HUES6 (cell line): ENCODE results near the gene IGF2BP2.
"Not testable (repeated sequence)": the region's sequence is repeated elsewhere in the genome, so short reads cannot be mapped to it uniquely, and the experiment has no call there.

ENCODE experiments used
- H3K27ac ChIP-seq: 2 replicates; pipeline ENCODE4 v1.7.0; 2013; ENCODE audit warnings: low read depth, mild to moderate bottlenecking, low read length, inconsistent platforms
- H3K27me3 ChIP-seq: 2 replicates; pipeline ENCODE4 v1.6.1; 2013; ENCODE audit warnings: low read length; ENCODE audit not compliant: control insufficient read depth, insufficient read depth
- H3K36me3 ChIP-seq: 2 replicates; pipeline ENCODE4 v1.6.1; 2013; ENCODE audit warnings: low read length; ENCODE audit not compliant: control insufficient read depth, insufficient read depth
- H3K4me1 ChIP-seq: 2 replicates; pipeline ENCODE4 v1.6.1; 2013; ENCODE audit warnings: low read length; ENCODE audit not compliant: control insufficient read depth, insufficient read depth
- H3K4me3 ChIP-seq: 2 replicates; pipeline ENCODE4 v1.5.1; 2013; ENCODE audit warnings: low read depth, low read length
- H3K9ac ChIP-seq: one replicate; pipeline ENCODE4 v1.6.1; 2013; ENCODE audit warnings: mild to moderate bottlenecking, low read length
- H3K9me3 ChIP-seq: 2 replicates; pipeline ENCODE4 v1.6.1; 2013; ENCODE audit warnings: low read depth, low read length; ENCODE audit not compliant: control insufficient read depth, insufficient read depth

Gene IGF2BP2

DNA sequence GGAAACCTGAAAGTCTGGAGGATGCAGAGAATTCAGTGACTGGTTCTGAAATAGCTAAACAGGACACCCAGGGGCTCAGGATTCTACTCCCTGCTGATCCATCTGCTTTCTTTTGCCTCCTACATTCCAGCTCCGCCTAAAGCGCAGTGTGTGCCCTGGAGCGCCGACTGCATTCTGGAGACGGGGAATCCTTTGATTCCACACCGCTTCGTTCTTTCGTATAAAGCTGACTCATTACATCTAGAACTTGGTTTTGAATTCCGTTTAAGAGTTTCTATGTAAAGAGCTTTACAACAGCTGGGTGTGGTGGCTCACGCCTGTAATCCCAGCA, 177.0 kb downstream of the IGF2BP2 start:
- no peak overlapping the region for H3K9ac ChIP-seq
- H3K4me1 ChIP-seq, result peaks cover 27% of the 10 kb centered on the region
- no peaks in the 10 kb centered on the region for H3K9me3 ChIP-seq
- no peaks in the 10 kb centered on the region for H3K27me3 ChIP-seq
- peaks cover 88% of the 10 kb centered on the region for H3K36me3 ChIP-seq
- H3K4me3 ChIP-seq, result no peak overlapping the region
- H3K27ac ChIP-seq, result no peak overlapping the region; the same call in 1 of the 2 replicates

DNA sequence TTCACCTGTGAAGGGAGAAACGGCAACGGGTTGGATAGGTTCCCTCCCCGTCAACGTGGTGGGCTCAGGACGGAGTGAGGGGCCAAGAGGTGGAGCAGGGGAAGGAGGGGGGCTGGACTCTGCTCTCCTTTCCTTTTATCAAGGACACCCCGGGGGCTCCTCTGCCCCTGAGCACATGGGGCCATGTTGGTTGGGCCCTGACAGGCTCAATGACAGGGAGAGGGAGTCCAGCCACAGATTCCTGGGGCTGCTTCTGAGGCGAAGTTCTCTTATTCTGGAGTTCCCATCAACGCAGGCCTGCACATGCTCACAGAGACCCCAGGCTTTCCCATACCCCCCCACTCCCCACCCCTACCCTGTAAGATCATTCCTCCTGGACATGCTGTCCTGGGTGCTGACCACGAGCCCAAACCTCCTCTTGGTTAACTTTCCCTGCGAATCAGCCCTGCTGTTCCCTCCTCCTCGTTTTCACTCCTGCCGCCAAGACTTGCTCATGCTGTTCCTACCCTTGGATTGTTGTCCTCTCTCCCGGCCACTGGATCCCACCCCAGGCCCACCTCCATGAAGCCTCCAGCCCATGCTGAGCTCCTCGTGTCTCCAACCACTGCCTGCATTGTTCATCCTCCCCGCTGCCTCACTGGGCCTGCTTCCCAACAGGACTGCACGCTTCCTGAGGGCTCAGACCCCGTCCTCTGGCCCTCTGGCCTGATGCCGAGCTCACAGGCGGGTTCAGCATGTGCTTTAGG, 177.5 kb downstream of the IGF2BP2 start:
- no peak overlapping the region for H3K9ac ChIP-seq
- no peak overlapping the region; the same call in 1 of the 2 replicates for H3K27ac ChIP-seq
- H3K27me3 ChIP-seq, result no peaks in the 10 kb centered on the region
- no peak overlapping the region for H3K4me3 ChIP-seq
- H3K9me3 ChIP-seq, result no peaks in the 10 kb centered on the region
- peaks cover 88% of the 10 kb centered on the region for H3K36me3 ChIP-seq
- H3K4me1 ChIP-seq, result peaks cover 27% of the 10 kb centered on the region

DNA sequence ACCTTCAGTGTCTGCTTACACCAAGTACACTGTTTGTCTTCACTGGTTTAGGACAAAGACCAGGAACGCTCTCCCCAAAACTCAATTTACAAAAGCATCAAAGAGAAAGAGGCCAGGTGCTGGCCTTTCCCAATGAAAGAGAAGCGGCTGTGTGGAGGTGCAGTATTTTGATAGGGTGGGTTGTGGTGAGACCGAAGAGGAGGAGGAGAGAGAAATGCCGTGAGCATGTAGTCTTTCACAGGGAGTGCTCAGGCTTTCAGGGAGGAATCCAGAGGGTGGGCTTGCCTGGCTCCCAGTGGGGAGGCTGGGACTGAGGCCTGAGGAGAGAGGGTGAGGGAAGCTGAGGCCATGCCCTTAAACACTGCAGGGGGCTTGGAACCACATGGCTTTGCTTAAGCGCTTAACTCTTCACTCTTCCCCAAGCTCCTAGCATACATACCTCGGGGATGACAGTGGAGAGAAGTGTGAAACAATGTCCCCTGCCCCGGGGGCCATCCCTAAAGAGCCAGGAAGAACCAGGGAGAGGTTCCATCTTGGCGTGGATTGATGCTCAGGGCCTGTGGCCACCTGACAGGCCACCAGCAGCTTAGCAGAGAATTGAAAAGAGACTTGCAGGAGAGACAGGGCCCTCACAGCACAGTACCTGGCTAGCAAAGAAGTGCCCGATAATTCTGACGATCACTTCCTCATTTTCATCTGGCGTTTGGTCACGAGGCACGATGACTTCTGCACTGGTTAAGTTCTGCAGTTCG, 178.3 kb downstream of the IGF2BP2 start:
- Histone ChIP-seq H3K36me3 (peaks cover 85% of the 10 kb centered on the region), H3K9ac (peak overlapping the region; percentile 65), H3K27me3 (no peaks in the 10 kb centered on the region), H3K4me1 (peaks cover 27% of the 10 kb centered on the region), H3K27ac (peak overlapping the region; percentile 26; the same call in 1 of the 2 replicates), H3K9me3 (no peaks in the 10 kb centered on the region), H3K4me3 (peak overlapping the region; percentile 6; the same call in 1 of the 2 replicates)

DNA sequence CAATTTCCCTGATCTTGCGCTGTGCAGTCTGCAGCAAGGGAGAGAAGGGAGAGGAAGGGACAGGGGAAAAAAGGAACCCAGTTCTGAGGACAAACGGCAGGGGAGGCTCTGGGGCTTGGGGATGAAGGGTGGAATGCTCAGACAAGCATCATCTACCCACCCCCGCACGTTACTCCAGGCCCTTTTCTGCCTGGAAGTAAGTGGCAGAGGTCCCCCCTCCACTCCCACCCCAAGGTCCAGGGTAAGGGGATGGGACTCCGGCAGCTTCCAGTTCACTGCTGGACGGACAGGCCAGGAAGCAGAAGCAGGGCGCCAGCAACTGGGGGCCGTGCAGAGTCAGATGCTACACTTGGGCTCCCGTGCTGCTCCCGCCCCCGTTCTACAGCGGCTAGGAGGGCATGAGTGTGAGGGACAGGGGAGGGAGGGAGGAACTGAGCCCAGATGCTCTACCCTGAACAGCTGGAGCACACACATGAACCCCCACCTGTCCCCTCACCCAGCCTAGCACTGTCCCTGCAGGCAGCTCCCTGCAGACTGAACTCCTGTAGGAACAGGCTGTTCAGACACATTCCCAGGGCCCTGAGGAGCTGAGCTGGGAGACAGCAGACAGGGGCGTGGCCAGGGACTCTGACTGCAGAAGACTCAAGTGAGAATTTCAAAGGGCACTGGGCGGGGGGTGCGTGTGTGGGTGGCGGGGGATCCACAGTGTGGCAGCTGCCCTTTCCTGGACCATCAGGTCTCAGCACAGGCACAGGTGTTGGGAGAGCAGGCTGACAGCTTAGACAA, 179.1 kb downstream of the IGF2BP2 start:
- peaks cover 27% of the 10 kb centered on the region for H3K4me1 ChIP-seq
- H3K9me3 ChIP-seq, result no peaks in the 10 kb centered on the region
- H3K9ac ChIP-seq, result peak overlapping the region; percentile 65
- H3K27ac ChIP-seq, result peak overlapping the region; percentile 26; the same call in 1 of the 2 replicates
- peak overlapping the region; percentile 6; the same call in 1 of the 2 replicates for H3K4me3 ChIP-seq
- H3K36me3 ChIP-seq, result peaks cover 78% of the 10 kb centered on the region
- no peaks in the 10 kb centered on the region for H3K27me3 ChIP-seq

DNA sequence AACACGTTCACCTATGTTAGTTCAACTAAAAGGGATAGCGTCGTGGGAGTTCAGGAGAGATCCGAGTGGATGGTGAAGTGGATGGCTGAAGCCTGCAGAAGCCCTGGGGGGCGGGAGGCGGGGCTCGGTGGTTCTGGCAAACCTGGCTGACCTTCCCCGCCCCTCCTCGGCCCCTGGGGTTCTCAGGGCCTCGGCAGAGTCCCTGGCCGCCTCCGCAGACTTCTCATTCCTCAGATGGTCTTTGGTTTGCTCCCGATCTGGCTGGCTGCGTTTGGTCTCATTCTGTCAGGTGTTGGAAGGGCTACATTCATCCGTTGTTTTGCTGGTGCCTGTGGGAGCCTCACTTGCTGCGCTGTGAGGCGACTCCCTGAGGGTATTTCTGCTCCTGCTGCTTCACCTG, 179.7 kb downstream of the IGF2BP2 start:
- H3K4me1 ChIP-seq, result peaks cover 27% of the 10 kb centered on the region
- H3K36me3 ChIP-seq, result peaks cover 72% of the 10 kb centered on the region
- H3K9ac ChIP-seq, H3K27me3 ChIP-seq, H3K27ac ChIP-seq, H3K4me3 ChIP-seq, H3K9me3 ChIP-seq: not testable (repeated sequence)

DNA sequence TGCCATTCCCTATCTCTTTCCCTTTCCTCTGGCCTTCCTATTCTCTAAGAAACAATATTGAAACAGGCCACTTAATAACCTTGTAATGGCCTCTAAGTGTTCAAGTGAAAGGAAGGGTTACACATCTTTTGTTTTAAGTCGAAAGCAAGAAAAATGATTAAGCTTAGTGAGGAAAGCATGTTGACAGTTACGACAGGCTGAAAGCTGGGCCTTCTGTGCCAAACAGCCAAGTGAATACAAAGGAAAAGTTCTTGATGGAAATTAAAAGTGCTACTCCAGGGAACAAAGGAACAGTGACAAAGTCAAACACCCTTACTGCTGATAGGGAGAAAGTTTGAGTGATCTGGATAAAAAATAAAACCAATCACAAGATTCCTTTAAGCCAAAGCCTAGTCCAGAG, 184.5 kb downstream of the IGF2BP2 start:
- Histone ChIP-seq H3K9ac (no peak overlapping the region), H3K27ac (no peak overlapping the region), H3K9me3 (no peaks in the 10 kb centered on the region), H3K27me3 (no peaks in the 10 kb centered on the region), H3K4me3 (no peak overlapping the region), H3K4me1 (peaks cover under 1% of the 10 kb centered on the region; the same call in 1 of the 2 replicates), H3K36me3 (peaks cover 26% of the 10 kb centered on the region)

DNA sequence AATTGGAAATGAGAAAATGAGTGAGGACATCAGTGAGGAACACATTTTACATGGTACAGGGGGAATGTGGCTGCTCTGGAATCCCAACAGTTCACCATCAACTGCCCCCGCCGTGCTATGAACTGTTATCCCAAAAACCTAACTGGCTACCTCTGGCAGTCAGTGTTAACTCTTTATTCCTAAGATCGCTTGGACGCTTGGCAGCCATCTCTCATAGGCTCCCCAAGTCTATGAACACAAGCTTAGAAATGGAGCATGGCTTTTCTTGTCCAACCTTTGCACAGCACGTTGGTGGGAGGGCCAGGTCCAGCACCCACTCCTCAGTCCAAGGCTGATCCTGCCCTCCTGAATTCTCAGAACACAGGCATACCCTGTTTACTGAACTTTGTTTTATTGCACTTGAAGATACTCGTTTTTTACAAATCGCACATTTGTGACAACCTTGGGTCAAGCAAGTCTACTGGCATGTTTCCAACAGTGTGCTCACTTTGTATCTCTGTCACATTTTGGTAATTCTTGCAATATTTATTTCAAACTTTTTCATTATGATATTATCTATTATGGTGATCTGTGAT, 185.1 kb downstream of the IGF2BP2 start:
- Histone ChIP-seq H3K9ac (no peak overlapping the region), H3K4me1 (no peaks in the 10 kb centered on the region), H3K36me3 (peaks cover 21% of the 10 kb centered on the region), H3K9me3 (no peaks in the 10 kb centered on the region), H3K27me3 (no peaks in the 10 kb centered on the region), H3K27ac (no peak overlapping the region), H3K4me3 (no peak overlapping the region)

DNA sequence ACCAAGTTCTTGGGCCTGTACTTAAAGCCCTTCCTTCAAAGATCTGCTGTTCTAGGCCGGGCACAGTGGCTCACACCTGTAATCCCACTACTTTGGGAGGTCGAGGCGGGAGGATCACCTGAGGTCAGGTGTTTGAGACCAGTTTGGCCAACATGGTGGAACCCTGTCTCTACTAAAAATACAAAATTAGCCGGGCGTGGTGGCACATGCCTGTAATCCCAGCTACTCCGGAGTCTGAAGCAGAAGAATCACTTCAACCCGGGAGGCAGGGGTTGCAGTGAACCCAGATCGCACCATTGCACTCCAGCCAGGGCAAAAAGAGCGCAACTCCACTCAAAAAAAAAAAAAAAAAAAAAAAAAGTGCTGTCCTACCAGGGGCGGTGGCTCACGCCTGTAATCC, 186.2 kb downstream of the IGF2BP2 start:
- not testable (repeated sequence) for H3K4me1 ChIP-seq, H3K9ac ChIP-seq, H3K4me3 ChIP-seq, H3K27ac ChIP-seq, H3K9me3 ChIP-seq, H3K27me3 ChIP-seq
- H3K36me3 ChIP-seq, result peaks cover 16% of the 10 kb centered on the region

DNA sequence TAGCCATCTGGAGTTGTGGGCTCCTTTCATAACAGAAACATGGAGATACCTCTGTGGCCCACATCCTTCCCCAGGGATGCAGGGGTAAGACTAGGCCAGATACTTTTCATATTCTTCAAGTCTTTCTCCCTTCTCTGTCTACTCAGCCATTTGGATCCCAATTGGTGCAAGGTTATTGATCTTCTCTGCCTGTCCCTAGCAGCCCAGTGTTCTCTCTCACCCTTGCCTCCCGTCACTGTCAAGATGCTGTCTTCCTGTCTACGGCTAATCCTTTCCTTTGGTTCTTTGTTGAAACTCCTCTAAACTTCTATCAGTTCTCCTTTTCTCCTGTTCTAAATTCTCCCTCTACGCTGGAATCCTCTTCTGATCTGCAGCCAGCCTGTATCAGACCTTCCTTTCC, 187.5 kb downstream of the IGF2BP2 start:
- peaks cover 5% of the 10 kb centered on the region for H3K36me3 ChIP-seq
- no peak overlapping the region for H3K27ac ChIP-seq

DNA sequence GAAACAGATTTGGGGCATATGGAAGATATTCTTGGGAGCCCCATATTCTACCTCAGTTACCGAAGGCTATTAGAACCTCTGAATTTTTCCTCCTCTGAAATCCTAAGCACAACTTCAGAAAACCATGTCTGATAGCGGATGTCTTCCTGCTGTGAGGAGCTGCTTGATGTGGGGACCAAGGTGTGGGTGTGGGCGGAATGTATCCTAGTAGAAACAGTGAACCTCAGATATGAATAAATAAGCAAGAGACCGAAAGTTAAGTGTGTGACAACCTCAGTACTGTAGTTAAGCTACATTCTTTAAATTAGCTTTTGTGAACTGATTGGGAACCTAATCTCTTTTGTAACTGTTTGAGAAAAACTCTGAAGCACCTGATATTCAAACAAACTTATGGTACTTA, 191.8 kb downstream of the IGF2BP2 start:
- Histone ChIP-seq H3K9ac (no peak overlapping the region), H3K27ac (no peak overlapping the region), H3K9me3 (0 out of 2 replicates have a peak, but pooled peaks cover 2% of the 10 kb centered on the region), H3K4me1 (no peaks in the 10 kb centered on the region), H3K4me3 (no peak overlapping the region), H3K27me3 (no peaks in the 10 kb centered on the region), H3K36me3 (peaks cover 34% of the 10 kb centered on the region)

More for the DNA sequence above, 187.5 kb downstream of the IGF2BP2 start:
- Histone ChIP-seq H3K4me3 (no peak overlapping the region), H3K27me3 (no peaks in the 10 kb centered on the region), H3K9me3 (no peaks in the 10 kb centered on the region), H3K4me1 (no peaks in the 10 kb centered on the region), H3K9ac (no peak overlapping the region)
